NCI-H146 treated with DMSO at 0.1 percent for 48 hours (cell line): Measurements from ENCODE around the gene TANC1.
"Not testable (repeated sequence)": the region's sequence is repeated elsewhere in the genome, so short reads cannot be mapped to it uniquely, and the experiment has no call there.

ENCODE experiments used
- DNase-seq: peaks from one replicate; lab custom pipeline; 2025; ENCODE audit not compliant: unreplicated experiment; lab: John Stamatoyannopoulos, UW

Gene TANC1

GRCh38 chr2:159134979-159135378 lies 166.5 kb downstream of the TANC1 start:
- DNase-seq = no peak

GRCh38 chr2:159136391-159136790 lies 168.0 kb downstream of the TANC1 start:
- no peak for DNase-seq

DNA sequence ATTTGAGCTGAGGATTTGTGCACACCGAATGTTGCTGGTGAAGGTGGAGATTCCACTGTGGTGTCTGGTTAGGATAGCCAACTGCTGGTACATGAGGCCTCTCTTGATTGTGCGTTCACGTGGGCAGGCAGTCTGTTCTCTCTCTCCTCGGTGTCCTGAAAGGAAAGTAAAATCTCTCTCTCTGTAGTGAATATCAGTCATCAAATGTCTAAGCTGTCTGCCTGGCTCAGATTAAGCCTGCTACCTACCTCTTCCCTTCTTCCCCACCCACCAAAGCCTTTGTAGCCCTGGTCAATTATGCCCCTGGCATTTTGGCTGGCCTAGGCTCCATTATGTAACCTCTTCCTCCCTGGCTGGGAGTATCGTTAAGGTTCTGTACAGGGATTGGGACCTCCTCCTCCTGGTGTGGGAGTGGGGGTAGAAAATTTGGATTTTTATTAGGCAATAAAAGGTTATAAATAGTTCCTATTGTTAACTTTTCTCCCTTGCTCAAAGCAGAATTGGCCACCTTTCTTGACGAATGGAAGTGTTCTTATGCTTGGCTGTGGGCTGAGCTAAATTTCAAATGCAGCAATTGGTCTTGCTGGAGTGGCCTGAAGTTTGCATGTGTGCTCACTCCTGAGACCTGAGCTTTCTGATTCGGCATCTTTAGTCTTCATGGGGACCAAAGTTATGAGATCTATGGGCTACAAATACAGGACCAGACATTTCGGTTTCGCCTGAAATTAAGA lies 169.2 kb downstream of the TANC1 start:
- no peak for DNase-seq

- no peak for DNase-seq
Measured at GRCh38 chr2:159138642-159139182, 170.3 kb downstream of the TANC1 start.

DNA sequence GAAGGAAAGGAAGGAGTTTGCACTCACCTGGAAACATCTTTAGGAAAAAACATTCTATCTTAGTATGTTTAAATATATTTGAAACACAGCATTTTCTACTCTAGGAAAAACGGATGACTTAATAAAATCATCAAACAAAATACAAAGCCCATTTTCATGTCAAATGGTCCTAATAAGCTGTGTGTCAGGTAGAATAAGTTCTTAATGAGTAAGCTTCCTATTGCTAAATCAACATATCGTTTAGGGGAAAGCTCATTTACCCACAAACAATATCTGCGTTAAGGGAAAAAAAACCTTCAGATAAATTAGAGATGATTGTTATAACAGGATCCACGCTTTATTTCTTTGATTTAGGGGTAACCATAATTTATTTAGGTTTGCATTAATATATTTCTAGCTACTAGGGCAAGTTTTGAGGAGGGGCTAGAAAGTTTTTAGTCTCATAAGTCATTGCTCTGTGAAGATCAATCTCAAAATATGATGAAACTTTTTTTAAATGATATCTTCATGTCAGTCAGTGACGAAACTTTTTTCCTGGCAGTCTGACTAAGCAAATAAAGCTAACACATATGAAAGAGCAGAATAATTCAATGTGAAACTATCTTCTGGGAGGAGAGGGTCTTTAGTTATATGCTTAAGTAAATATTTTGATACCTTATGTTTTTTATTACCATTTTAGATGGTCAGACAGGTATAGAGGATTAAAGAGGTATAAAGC lies 170.9 kb downstream of the TANC1 start:
- DNase-seq = no peak

GRCh38 chr2:159140070-159140769 lies 171.8 kb downstream of the TANC1 start:
- DNase-seq = no peak

- not testable (repeated sequence) for DNase-seq
Measured at GRCh38 chr2:159140821-159141220, 172.4 kb downstream of the TANC1 start.

GRCh38 chr2:159144776-159145614 lies 176.6 kb downstream of the TANC1 start:
- DNase-seq = no peak

DNA sequence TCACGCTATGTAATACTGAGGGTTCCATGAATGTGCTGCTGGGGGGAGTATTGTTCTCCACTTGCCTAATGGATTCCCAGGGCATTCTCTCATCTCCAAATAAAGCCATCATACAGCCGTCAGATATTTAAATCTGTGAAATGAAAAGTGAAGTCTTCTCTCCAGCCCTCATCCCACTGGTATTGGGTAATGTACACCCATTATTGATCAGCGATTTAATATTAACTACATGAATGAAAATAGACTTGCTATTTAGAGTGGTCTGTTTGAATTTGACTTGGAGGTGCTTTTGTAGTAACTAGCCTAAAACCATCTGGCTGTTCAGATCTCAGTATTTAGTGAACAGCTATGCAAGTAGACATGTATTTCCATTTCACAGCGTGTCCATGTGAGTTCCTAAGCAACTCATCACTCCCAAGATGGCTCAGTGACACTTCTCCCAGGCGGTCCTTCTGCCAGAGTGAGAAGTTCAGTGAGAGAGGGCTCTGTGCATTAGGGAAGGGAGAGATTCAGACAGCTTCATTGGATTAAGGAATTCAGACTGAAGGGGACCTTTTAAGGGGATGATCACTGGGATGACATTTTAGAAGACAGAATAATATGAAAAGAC lies 177.4 kb downstream of the TANC1 start:
- no peak for DNase-seq

- DNase-seq = peak; percentile 3
Measured at GRCh38 chr2:159146996-159147666, 178.7 kb downstream of the TANC1 start.

- DNase-seq = no peak
Measured at GRCh38 chr2:159147690-159148089, 179.2 kb downstream of the TANC1 start.

DNA sequence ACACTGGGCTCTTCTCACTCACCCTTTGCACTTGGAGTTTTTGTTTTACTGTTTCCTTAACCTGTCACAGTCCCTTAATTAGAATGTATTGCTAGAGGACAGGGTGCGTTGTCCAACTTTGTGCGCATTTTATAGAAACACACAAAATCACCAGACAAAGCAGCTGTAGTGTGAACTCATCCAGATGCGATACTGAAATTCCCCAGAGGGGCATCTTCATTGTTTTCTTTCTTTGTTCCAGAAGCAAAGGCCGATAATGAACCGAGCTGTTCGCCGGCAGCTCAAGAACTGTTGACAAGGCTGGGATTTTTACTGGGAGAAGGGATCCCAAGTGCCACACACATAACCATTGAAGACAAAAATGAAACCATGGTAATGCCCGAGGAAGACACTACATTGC lies 180.5 kb downstream of the TANC1 start:
- no peak for DNase-seq

- DNase-seq = no peak
Measured at GRCh38 chr2:159149747-159150146, 181.3 kb downstream of the TANC1 start.

DNA sequence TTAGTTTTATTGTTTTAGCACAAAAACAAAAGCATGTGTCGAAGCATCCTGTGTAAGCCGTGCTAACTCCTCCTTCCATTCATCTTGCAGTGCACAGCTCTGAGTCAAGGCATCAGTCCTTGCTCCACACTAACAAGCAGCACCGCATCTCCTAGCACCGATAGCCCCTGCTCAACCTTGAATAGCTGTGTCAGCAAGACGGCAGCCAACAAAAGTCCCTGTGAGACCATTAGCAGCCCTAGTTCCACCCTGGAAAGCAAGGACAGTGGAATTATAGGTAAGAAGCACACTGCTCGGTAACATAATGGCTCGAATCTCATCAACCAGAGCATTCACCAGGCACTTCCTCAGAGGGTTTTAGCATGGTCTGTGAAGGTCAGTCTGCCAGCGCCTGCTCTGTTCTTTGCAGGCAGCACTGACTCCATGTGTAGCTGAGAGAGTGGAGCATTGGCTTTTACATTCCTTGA lies 181.9 kb downstream of the TANC1 start:
- DNase-seq = no peak

DNA sequence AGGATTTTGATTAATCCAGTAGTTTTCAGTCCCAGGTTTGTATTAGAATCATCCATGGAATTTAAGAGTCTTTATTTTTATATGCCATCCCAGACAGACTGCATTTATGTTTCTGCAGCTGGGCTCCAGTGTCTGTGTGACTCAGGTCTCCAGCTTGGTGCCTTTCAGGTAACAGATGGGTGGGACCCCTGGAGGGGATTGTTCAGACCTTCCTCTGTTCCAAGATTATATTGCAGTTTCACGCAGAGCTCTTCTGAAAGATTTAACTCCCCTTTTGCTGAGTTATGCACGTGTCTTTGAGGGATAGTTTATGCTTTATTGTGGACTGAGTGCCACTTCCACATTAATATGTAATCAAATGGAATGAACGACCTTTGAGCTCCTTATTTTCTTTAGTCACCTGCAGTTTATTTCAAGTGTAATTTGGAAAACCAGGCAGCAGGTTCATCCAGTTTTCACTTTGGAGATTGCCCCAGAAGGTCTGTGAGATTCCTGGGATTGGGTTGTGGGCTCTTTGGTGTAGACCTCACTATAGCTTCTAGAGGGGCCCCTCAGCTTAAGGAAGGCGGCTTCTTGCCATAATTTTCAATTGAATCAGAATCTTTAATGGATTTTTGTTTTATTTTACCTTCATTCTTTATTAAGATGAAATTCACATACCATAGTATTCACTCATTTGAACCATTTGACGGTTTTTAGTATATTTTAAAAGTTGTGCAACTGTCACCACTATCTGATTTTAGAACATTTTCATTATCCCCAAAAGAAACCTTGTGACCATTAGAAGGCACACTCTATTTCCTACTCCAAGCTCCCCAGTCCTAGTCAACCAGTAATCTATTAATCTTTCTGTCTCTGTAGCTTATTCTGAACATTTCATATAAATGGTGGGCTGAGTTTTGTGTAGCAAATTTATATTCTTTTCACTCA lies 183.0 kb downstream of the TANC1 start:
- DNase-seq = no peak

DNA sequence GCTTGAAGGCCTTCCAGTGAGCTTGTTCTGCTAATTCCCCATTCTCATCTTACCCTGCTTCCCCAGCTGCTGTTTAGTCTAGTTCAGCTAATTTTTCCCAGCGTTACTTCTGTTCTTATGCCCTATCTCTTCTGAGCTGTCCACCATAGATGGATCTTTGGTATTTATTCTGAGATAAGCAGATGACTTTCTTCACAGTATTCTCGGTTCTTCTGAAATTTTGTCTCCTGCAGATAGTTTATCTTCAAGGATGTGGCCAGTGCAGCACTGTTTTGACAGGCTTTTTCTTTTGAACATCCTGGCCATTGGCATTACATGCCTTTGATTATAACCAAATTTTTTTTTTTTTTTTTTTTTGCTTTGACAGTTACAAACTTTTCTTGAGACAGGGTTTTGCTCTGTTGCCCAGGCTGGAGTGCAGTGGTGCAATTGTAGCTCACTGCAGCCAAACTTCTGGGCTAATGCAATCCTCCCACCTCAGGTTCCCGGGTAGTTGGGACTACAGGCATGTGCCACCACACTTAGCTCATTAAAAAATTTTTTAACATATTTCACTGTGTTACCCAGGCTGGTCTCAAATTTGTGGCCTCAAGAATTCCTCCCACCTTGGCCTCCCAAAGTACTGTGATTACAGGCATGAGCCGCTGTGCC lies 183.8 kb downstream of the TANC1 start:
- no peak for DNase-seq

GRCh38 chr2:159153063-159153462 lies 184.6 kb downstream of the TANC1 start:
- DNase-seq = no peak

DNA sequence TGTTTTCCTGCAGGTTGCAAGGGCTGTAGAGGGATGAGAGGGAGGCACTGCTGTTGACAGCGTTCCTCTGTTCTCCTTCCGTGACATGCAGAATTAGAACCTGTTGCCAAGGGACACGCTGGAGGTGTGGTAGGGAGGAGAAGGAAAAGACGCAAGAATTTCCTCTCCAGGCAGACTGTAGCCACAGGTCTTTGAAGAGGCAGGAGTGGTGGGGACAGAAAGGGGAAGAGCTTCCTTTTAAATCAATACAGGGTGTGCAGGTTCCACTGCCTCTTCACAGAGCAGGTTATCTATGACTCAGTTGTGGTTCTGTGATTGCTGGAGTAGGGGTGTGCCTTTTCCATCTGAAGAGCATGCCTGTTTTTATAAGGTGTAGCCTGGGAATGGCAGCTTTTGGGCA lies 185.0 kb downstream of the TANC1 start:
- DNase-seq = no peak
